Transverse colon (tissue), 4 donors: ENCODE results near the gene LACTB.
"Not testable (repeated sequence)": the region's sequence is repeated elsewhere in the genome, so short reads cannot be mapped to it uniquely, and the experiment has no call there.

ENCODE experiments used
- EP300 ChIP-seq: sonication (generic); formaldehyde crosslinking; IDR thresholded peaks from one replicate; pipeline ENCODE4 v1.6.1; 2017; ENCODE audit warnings: antibody characterized with exemption, low read depth
- POLR2A ChIP-seq: fragments of 450-650 bp; IDR thresholded peaks from one replicate; pipeline ENCODE4 v1.6.1; 2016; ENCODE audit warnings: antibody characterized with exemption, mild to moderate bottlenecking, moderate library complexity
- POLR2AphosphoS5 ChIP-seq, 3 donors: sonication (generic); formaldehyde crosslinking; IDR thresholded peaks; one replicate each; pipeline ENCODE4 v1.6.1; 2016; ENCODE audit warnings: antibody characterized with exemption in 3 of 3
- TF ChIP-seq, protein P1 (sequence below), 5 experiments: fragments of 200-600 bp in 3 of 5; fragments of 450-650 bp in 2 of 5; sonication (generic) in 3 of 5; IDR thresholded peaks; 1 replicate in 2 of 5; 2 replicates in 3 of 5; pipeline ENCODE4 v1.5.1; 2016 to 2017; ENCODE audit warnings: antibody characterized with exemption in 5 of 5, inconsistent platforms in 3 of 5, mild to moderate bottlenecking in 2 of 5, moderate library complexity in 1 of 5

DNA sequence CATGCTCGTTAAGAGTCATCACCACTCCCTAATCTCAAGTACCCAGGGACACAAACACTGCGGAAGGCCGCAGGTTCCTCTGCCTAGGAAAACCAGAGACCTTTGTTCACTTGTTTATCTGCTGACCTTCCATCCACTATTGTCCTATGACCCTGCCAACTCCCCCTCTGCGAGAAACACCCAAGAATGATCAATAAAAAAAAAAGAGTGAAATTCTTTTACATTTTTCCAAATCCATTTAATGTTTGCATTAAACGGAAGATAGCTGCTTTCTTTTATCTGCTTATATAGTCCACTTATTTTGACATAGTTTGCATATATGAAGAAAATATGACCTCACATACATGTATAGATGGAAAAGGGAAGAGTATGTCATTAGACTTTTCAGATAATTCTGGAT, 22.1 kb upstream of the LACTB start:
- TF ChIP-seq, protein P1, sequence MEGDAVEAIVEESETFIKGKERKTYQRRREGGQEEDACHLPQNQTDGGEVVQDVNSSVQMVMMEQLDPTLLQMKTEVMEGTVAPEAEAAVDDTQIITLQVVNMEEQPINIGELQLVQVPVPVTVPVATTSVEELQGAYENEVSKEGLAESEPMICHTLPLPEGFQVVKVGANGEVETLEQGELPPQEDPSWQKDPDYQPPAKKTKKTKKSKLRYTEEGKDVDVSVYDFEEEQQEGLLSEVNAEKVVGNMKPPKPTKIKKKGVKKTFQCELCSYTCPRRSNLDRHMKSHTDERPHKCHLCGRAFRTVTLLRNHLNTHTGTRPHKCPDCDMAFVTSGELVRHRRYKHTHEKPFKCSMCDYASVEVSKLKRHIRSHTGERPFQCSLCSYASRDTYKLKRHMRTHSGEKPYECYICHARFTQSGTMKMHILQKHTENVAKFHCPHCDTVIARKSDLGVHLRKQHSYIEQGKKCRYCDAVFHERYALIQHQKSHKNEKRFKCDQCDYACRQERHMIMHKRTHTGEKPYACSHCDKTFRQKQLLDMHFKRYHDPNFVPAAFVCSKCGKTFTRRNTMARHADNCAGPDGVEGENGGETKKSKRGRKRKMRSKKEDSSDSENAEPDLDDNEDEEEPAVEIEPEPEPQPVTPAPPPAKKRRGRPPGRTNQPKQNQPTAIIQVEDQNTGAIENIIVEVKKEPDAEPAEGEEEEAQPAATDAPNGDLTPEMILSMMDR (IDR thresholded peaks at IDR 0.05): not testable (repeated sequence)
- not testable (repeated sequence) for TF ChIP-seq POLR2A; EP300; POLR2AphosphoS5 (IDR thresholded peaks at IDR 0.05)
